ENCODE measurements around the gene TRPM1. TPM values are rescaled to one million over a fixed set of nuclear protein-coding genes. Genes with fewer than 3 reads are reported as not detected.
A peak's percentile ranks its signal among the peaks of the same experiment; 100 is the strongest.

The TRPM1 gene
- total RNA-seq, 6 experiments from 2014 or later = 0.03 to 0.18 (median 0.17) TPM; not detected in 3

DNA sequence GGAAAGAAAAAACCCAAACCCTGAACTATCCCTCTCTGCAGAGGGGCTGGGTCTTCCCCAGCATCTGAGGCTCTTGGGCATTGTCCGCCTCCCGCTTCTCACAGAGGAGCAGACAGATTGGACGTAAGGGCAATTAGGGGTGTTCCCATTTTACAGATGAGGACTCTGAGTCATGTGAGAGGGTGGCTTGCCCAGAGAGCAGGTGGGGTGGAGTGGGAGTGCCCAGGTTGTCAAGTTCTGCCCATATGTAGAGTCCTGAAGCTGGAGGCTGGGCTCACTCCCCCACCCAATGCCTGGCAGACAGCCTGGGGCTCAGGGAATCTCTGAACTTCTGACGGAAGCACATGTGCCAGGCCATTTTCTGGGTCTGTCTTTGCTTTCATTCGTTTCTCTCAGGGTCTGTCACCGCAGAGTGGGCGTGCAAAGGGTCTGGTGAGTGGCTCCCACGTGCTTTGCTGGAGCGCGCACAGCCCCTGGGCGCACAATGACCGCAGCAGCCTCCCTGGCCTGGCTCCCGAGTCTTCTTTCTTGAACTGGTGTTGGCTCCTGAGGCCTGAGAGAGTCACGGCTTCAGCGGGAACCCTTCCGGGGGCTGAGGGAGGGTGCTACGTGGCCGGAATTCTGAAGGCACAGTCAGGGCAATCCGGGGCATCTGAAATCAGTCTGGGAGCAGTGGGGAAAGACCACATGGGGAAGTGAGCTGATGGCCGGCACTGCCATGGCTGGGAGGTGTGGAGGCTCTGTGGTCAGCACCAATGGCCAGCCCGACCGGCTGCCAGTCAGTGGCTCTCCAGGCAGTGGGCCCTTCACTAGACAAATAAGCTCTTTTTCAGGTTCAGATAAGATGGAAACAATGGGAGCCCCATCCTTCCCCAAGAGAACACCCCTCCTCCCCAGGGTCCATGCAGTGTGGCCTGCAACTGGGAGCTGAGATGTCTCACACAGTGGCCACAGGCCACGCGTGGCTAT, 1.1 kb upstream of the TRPM1 start:
- TF ChIP-seq, protein P1, sequence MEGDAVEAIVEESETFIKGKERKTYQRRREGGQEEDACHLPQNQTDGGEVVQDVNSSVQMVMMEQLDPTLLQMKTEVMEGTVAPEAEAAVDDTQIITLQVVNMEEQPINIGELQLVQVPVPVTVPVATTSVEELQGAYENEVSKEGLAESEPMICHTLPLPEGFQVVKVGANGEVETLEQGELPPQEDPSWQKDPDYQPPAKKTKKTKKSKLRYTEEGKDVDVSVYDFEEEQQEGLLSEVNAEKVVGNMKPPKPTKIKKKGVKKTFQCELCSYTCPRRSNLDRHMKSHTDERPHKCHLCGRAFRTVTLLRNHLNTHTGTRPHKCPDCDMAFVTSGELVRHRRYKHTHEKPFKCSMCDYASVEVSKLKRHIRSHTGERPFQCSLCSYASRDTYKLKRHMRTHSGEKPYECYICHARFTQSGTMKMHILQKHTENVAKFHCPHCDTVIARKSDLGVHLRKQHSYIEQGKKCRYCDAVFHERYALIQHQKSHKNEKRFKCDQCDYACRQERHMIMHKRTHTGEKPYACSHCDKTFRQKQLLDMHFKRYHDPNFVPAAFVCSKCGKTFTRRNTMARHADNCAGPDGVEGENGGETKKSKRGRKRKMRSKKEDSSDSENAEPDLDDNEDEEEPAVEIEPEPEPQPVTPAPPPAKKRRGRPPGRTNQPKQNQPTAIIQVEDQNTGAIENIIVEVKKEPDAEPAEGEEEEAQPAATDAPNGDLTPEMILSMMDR (IDR thresholded peaks at IDR 0.05) = no peak
- no peak for DNase-seq
- Mint-ChIP-seq H3K27me3 (ENCODE audit: insufficient read depth) (no peaks in the 10 kb centered on the region; the same call in 1 of the 2 replicates), H3K4me1 (ENCODE audit: low read depth) (peaks cover 52% of the 10 kb centered on the region), H3K4me3 (no peak overlapping the region), H3K36me3 (ENCODE audit: low read depth) (no peaks in the 10 kb centered on the region), H3K9me3 (no peaks in the 10 kb centered on the region), H3K27ac (no peak overlapping the region)

DNA sequence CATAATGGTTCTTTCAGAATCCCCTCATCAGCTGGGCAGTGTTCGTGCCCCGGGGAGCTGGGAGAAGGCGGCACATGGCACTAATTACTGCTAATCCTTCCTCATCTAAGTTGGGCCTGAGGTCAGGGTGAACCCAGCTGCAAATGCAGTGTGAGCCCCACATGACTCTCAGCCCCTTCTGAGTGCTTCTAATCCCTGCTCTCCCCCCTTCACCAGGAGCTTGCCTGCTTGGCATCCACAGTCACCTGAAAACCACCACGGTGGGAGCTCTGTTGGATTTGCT, 455 bp upstream of the TRPM1 start:
- Mint-ChIP-seq H3K36me3 (ENCODE audit: low read depth) (no peaks in the 10 kb centered on the region), H3K27me3 (ENCODE audit: insufficient read depth) (no peaks in the 10 kb centered on the region; the same call in 1 of the 2 replicates), H3K27ac (no peak overlapping the region), H3K9me3 (no peaks in the 10 kb centered on the region), H3K4me3 (no peak overlapping the region), H3K4me1 (ENCODE audit: low read depth) (peaks cover 52% of the 10 kb centered on the region)
- TF ChIP-seq, protein P1 (IDR thresholded peaks at IDR 0.05) = no peak
- no peak for DNase-seq

DNA sequence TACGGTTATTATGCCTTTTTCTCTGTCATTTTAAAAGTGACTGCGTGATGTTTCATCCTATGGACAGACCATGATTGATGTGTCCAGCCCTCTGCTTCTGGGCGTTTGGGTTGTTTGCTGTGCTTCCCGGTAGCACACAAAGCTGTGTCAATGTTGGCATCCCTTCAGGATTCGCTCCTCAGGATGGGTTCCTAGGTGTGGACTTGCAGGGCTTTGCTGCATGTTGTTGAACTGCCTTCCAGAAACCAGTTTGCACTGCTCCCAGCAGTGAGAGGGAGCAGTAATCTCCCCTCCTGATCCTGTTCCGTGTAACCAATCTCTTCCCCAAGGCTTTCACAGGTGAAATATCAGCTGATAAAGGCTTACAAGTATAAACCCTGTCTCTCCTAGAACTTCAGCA, 787 bp downstream of the TRPM1 start:
- no peaks in the 10 kb centered on the region for H3K36me3 Mint-ChIP-seq (ENCODE audit: low read depth)
- no peak overlapping the region for H3K4me3 Mint-ChIP-seq
- DNase-seq = no peak
- no peak overlapping the region for H3K27ac Mint-ChIP-seq
- no peaks in the 10 kb centered on the region; the same call in 1 of the 2 replicates for H3K27me3 Mint-ChIP-seq (ENCODE audit: insufficient read depth)
- peaks cover 43% of the 10 kb centered on the region for H3K4me1 Mint-ChIP-seq (ENCODE audit: low read depth)
- H3K9me3 Mint-ChIP-seq = no peaks in the 10 kb centered on the region
- TF ChIP-seq, protein P1 (IDR thresholded peaks at IDR 0.05) = no peak

DNA sequence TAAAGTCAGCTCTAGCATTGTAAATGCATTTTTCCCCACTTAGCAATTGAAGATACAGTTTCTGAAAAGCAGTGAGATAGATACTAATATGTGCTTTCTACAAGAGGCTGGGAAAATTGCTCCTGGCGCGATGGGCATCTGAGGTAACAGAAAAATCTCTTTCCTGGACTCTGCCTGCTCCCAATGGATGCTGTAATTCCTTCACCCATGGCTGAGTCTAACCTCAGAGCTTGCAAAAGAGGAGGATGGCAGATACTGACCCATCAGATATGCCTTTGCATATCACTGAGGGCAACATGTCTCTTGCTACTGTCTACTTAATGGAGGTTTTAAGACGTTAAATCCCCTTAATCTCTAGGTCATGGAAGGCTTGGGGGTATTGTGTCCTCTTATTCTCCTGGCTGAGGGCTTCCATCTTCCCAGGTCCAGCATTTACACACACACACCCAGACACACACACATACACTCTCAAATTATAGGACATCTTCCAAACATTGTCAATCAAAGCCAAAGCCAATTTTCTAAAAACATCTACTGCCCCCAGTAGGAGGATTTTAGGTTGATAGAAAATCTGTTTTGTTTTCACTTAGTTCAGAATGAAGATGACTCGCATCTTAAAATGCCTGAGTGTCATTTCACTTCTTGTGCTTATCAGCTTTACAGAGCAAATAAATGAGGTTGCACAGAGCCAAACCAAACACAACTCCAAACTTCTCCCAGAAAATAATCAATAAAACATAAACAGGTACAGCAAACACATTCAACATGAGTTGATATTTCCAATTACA, 2.4 kb downstream of the TRPM1 start:
- H3K4me1 Mint-ChIP-seq (ENCODE audit: low read depth) = peaks cover 30% of the 10 kb centered on the region
- no peaks in the 10 kb centered on the region; the same call in 1 of the 2 replicates for H3K27me3 Mint-ChIP-seq (ENCODE audit: insufficient read depth)
- 0 out of 2 replicates have a peak overlapping the region, but pooled peaks have one; percentile 3 for H3K27ac Mint-ChIP-seq
- H3K36me3 Mint-ChIP-seq (ENCODE audit: low read depth) = no peaks in the 10 kb centered on the region
- H3K9me3 Mint-ChIP-seq = no peaks in the 10 kb centered on the region
- TF ChIP-seq, protein P1 (IDR thresholded peaks at IDR 0.05) = peak; percentile 56
- DNase-seq = peak; percentile 25
- H3K4me3 Mint-ChIP-seq = peak overlapping the region; percentile 27; the same call in 1 of the 2 replicates

DNA sequence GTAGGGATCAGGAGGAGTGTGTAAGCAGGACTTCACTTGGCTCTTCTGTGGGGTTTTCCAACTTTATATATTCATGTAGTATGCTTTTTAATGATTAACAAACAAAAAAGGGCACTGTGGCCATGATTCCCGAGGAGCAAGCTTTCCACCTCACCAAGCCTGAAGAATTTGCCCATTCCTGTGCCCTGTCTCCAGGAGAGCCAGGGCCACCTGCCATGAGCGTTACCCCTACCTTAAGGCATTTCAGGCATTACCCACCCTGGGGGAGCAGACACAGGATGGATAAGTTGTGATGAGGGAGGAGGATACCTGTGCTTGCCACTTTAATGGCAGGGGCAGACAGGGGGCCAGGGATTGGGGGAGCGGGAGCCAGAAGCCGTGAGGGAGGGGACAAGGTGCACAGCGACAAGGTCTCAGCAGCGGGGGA, 3.0 kb downstream of the TRPM1 start:
- H3K9me3 Mint-ChIP-seq = no peaks in the 10 kb centered on the region
- DNase-seq = no peak
- H3K27ac Mint-ChIP-seq = no peak overlapping the region
- TF ChIP-seq, protein P1 (IDR thresholded peaks at IDR 0.05) = no peak
- H3K36me3 Mint-ChIP-seq (ENCODE audit: low read depth) = no peaks in the 10 kb centered on the region
- H3K27me3 Mint-ChIP-seq (ENCODE audit: insufficient read depth) = no peaks in the 10 kb centered on the region; the same call in 1 of the 2 replicates
- H3K4me1 Mint-ChIP-seq (ENCODE audit: low read depth) = peaks cover 26% of the 10 kb centered on the region
- H3K4me3 Mint-ChIP-seq = no peak overlapping the region

Data from HFFc6 (cell line).